Measurements from ENCODE around the gene PJA2.

The PJA2 gene

DNA sequence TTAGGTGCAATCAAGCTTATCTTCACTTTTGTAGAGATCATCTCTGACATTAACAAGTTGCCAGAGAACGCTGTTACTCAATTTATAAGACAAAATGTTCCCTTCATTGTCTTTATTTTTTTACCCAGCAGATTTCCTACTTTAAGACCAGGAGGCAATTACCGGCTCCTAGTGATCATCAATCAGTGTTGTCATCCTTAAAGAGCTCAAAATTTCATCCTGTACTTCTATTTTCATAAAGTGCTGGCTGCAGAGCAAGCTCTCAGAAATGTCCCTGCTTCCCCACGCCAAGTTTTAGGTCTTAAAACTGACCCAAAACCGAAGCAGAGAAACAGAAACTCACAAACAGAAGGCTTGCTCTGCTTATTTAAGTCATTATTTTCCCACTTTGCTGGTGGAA, 82.9 kb downstream of the PJA2 start:
- H3K4me2 ChIP-seq (ENCODE audit: low read depth, low read length, poor library complexity, severe bottlenecking): no peak overlapping the region
- no peaks in the 10 kb centered on the region for H3K27me3 ChIP-seq (ENCODE audit: low read length)
- no peaks in the 10 kb centered on the region for H3K9me2 ChIP-seq (replicated peaks; ENCODE audit: insufficient read depth, low read length)
- H3K4me3 ChIP-seq (ENCODE audit: insufficient read depth, low read length, poor library complexity, severe bottlenecking): no peak overlapping the region
- H3K36me3 ChIP-seq (ENCODE audit: low read length): no peaks in the 10 kb centered on the region
- no peaks in the 10 kb centered on the region for H3F3A ChIP-seq (ENCODE audit: insufficient read depth)
- H3K9me3 ChIP-seq (ENCODE audit: insufficient read depth, low read length): no peaks in the 10 kb centered on the region
- no peak overlapping the region for H2AFZ ChIP-seq (ENCODE audit: low read depth, low read length, severe bottlenecking)
- H4K20me1 ChIP-seq (ENCODE audit: low read depth, low read length): no peaks in the 10 kb centered on the region
- no peak overlapping the region for H3K27ac ChIP-seq (ENCODE audit: low read depth, low read length)
- no peaks in the 10 kb centered on the region for H3K79me2 ChIP-seq (ENCODE audit: insufficient read depth, low read length)
- TF ChIP-seq, protein P1, sequence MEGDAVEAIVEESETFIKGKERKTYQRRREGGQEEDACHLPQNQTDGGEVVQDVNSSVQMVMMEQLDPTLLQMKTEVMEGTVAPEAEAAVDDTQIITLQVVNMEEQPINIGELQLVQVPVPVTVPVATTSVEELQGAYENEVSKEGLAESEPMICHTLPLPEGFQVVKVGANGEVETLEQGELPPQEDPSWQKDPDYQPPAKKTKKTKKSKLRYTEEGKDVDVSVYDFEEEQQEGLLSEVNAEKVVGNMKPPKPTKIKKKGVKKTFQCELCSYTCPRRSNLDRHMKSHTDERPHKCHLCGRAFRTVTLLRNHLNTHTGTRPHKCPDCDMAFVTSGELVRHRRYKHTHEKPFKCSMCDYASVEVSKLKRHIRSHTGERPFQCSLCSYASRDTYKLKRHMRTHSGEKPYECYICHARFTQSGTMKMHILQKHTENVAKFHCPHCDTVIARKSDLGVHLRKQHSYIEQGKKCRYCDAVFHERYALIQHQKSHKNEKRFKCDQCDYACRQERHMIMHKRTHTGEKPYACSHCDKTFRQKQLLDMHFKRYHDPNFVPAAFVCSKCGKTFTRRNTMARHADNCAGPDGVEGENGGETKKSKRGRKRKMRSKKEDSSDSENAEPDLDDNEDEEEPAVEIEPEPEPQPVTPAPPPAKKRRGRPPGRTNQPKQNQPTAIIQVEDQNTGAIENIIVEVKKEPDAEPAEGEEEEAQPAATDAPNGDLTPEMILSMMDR (IDR thresholded peaks at IDR 0.05; ENCODE audit: insufficient read depth, low read length, poor library complexity, severe bottlenecking): no peak
- TF ChIP-seq EZH2phosphoT487 (conservative IDR thresholded peaks at IDR 0.05; ENCODE audit: low read length): no peak
- H3K9ac ChIP-seq (ENCODE audit: low read length): no peak overlapping the region

DNA sequence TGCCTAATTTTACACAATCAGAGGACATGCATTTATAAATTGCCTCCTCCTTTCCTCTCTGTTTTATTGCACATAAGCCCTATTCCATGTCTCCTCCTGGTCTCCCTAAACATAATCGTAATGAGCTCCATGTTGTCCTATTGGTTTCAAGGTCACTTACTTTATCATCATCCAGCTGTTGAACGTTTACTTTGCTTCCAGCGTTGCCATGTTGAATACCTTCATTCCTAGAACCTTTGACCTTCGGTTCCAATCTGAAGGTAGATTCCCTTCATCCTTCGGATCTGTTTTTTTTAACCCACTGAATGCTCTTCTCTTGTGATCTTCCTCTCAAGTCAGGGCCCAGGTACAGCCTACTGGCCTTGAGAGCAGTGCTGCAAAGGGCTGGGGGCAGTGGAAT, 84.3 kb downstream of the PJA2 start:
- Histone ChIP-seq H3K4me2 (ENCODE audit: low read depth, low read length, poor library complexity, severe bottlenecking) (no peak overlapping the region), H3K9ac (ENCODE audit: low read length) (no peak overlapping the region), H3K27ac (ENCODE audit: low read depth, low read length) (no peak overlapping the region), H3K79me2 (ENCODE audit: insufficient read depth, low read length) (no peaks in the 10 kb centered on the region), H2AFZ (ENCODE audit: low read depth, low read length, severe bottlenecking) (no peak overlapping the region), H3K9me2 (replicated peaks; ENCODE audit: insufficient read depth, low read length) (no peaks in the 10 kb centered on the region), H4K20me1 (ENCODE audit: low read depth, low read length) (no peaks in the 10 kb centered on the region), H3K27me3 (ENCODE audit: low read length) (no peaks in the 10 kb centered on the region), H3K9me3 (ENCODE audit: insufficient read depth, low read length) (no peaks in the 10 kb centered on the region), H3K4me3 (ENCODE audit: insufficient read depth, low read length, poor library complexity, severe bottlenecking) (no peak overlapping the region), H3K36me3 (ENCODE audit: low read length) (no peaks in the 10 kb centered on the region), H3F3A (ENCODE audit: insufficient read depth) (no peaks in the 10 kb centered on the region)
- TF ChIP-seq, protein P1 (IDR thresholded peaks at IDR 0.05; ENCODE audit: insufficient read depth, low read length, poor library complexity, severe bottlenecking): no peak
- TF ChIP-seq EZH2phosphoT487 (conservative IDR thresholded peaks at IDR 0.05; ENCODE audit: low read length): no peak

DNA sequence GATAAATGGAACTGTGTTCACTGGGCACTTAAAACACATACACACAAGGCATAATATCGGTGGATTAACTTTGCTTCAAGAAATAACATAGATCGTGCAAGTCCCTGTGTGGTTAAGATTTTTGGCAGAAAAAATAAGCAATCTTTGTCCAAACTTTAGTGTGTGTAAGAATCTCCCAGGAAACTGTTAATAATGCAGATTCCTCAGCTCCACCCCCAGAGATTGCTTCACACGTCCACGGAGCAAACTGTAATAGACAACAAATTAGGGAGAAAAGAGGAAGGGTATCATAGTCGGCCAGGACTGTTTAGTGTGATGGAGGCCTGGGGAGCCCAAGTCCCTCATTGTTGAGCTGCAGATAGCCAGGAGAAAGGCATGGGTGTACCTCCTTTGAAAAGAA, 84.8 kb downstream of the PJA2 start:
- Histone ChIP-seq H3K9me2 (replicated peaks; ENCODE audit: insufficient read depth, low read length) (no peaks in the 10 kb centered on the region), H3K9me3 (ENCODE audit: insufficient read depth, low read length) (no peaks in the 10 kb centered on the region), H4K20me1 (ENCODE audit: low read depth, low read length) (no peaks in the 10 kb centered on the region), H3K27ac (ENCODE audit: low read depth, low read length) (no peak overlapping the region), H3K4me3 (ENCODE audit: insufficient read depth, low read length, poor library complexity, severe bottlenecking) (no peak overlapping the region), H3K27me3 (ENCODE audit: low read length) (no peaks in the 10 kb centered on the region), H2AFZ (ENCODE audit: low read depth, low read length, severe bottlenecking) (no peak overlapping the region), H3K36me3 (ENCODE audit: low read length) (no peaks in the 10 kb centered on the region), H3K4me2 (ENCODE audit: low read depth, low read length, poor library complexity, severe bottlenecking) (no peak overlapping the region), H3F3A (ENCODE audit: insufficient read depth) (no peaks in the 10 kb centered on the region), H3K9ac (ENCODE audit: low read length) (no peak overlapping the region), H3K79me2 (ENCODE audit: insufficient read depth, low read length) (no peaks in the 10 kb centered on the region)
- TF ChIP-seq, protein P1 (IDR thresholded peaks at IDR 0.05; ENCODE audit: insufficient read depth, low read length, poor library complexity, severe bottlenecking): no peak
- no peak for TF ChIP-seq EZH2phosphoT487 (conservative IDR thresholded peaks at IDR 0.05; ENCODE audit: low read length)

Measured in SU-DHL-6 (cell line).